K562 (cell line): ENCODE data around the gene SUPT7L. TPM values are rescaled to one million over a fixed set of nuclear protein-coding genes. Genes with fewer than 3 reads are reported as not detected.

Experiments used
- ATAC-seq: fragments of 200-7000 bp; cut with Tn5 transposase; 3 replicates; pipeline ENCODE4 v1.9.1; 2020; ENCODE audit warnings: moderate library complexity
- BruUV-seq: library from RNA; stranded (reverse); fragments of 400-500 nt; replicated peaks from 2 replicates; lab custom pipeline; 2021; lab: Mats Ljungman, UMichigan
- CTCF ChIA-PET: fragments of 300-600 bp; formaldehyde crosslinking; extraction: SDS; loops from one replicate; lab custom pipeline; 2021; ENCODE audit warnings: low intra/inter-chr PET ratio; lab: Yijun Ruan, JAX
- POLR2A ChIA-PET: fragments of 300-600, 350-650 bp; sonication (Branson Sonifier 250); formaldehyde crosslinking; extraction: SDS; loops from one replicate; lab custom pipeline; 2021; ENCODE audit warnings: antibody characterized with exemption, inconsistent platforms; lab: Yijun Ruan, JAX
- DNase-seq, 4 experiments: peaks; one replicate each; pipeline versions ENCODE4 v3.0.0 to v3.0.0-alpha.2; 2011 to 2018; ENCODE audit warnings: low spot score in 3 of 4, mixed read lengths in 3 of 4; ENCODE audit errors: extremely low read depth in 1 of 4
- FAIRE-seq: peaks from 2 replicates; lab custom pipeline; 2011; peaks lifted over from hg19 to GRCh38; lab: Jason Lieb, UNC
- H2AFZ ChIP-seq: 2 replicates; pipeline ENCODE4 v1.6.0; 2011; ENCODE audit warnings: low read depth, low read length, control low read depth, inconsistent platforms
- H3K27ac ChIP-seq: fragments of 200-600 bp; 3 replicates; pipeline ENCODE4 v1.8.0; 2011; ENCODE audit warnings: low read depth, mild to moderate bottlenecking, control low read depth, inconsistent platforms, low read length, moderate library complexity, mixed read lengths; ENCODE audit errors: extremely low read depth
- H3K27me3 ChIP-seq, 2 experiments: fragments of 300-600 bp in 1 of 2; 2 replicates in 1 of 2; 3 replicates in 1 of 2; pipeline versions ENCODE4 v1.6.0 to v1.8.0; 2011; ENCODE audit warnings: inconsistent platforms in 2 of 2, low read length in 2 of 2, mild to moderate bottlenecking in 1 of 2, mixed read lengths in 1 of 2, moderate library complexity in 1 of 2; ENCODE audit not compliant: control insufficient read depth in 2 of 2, insufficient read depth in 2 of 2
- H3K36me3 ChIP-seq: fragments of 300-600 bp; 3 replicates; pipeline ENCODE4 v1.8.0; 2011; ENCODE audit warnings: mild to moderate bottlenecking, low read length, inconsistent platforms; ENCODE audit not compliant: control insufficient read depth, insufficient read depth
- H3K4me1 ChIP-seq, 2 experiments: fragments of 200-600 bp in 1 of 2; replicated peaks in 1 of 2; 2 replicates in 1 of 2; 3 replicates in 1 of 2; pipeline versions ENCODE4 v1.5.1 to v1.8.0; 2011; ENCODE audit warnings: inconsistent platforms in 2 of 2, low read length in 2 of 2, mild to moderate bottlenecking in 1 of 2, mixed read lengths in 1 of 2, moderate library complexity in 1 of 2; ENCODE audit not compliant: control insufficient read depth in 2 of 2, insufficient read depth in 2 of 2
- H3K4me2 ChIP-seq: 2 replicates; pipeline ENCODE4 v1.6.1; 2011; ENCODE audit warnings: low read length, control low read depth, inconsistent platforms, mixed read lengths; ENCODE audit not compliant: insufficient read depth
- H3K4me3 ChIP-seq: fragments of 200-600 bp; sonication (generic), shearing (Covaris generic); 2 replicates; pipeline ENCODE4 v1.5.1; 2016; ENCODE audit warnings: control low read depth, inconsistent platforms
- H3K79me2 ChIP-seq: fragments of 200-600 bp; 3 replicates; pipeline ENCODE4 v1.8.0; 2011; ENCODE audit warnings: low read length, inconsistent platforms; ENCODE audit not compliant: control insufficient read depth, insufficient read depth
- H3K9ac ChIP-seq, 2 experiments: 2 replicates each; pipeline versions ENCODE4 v1.6.0 to v1.6.1; 2011; ENCODE audit warnings: low read depth in 2 of 2, low read length in 2 of 2, control low read depth in 1 of 2, inconsistent platforms in 1 of 2, mild to moderate bottlenecking in 1 of 2, mixed read lengths in 1 of 2; ENCODE audit not compliant: insufficient read depth in 1 of 2
- H3K9me1 ChIP-seq: one replicate; pipeline ENCODE4 v1.6.0; 2011; ENCODE audit warnings: inconsistent platforms, mild to moderate bottlenecking, low read length, moderate library complexity; ENCODE audit not compliant: control insufficient read depth, insufficient read depth
- H3K9me3 ChIP-seq: replicated peaks from 2 replicates; pipeline ENCODE4 v1.5.1; 2011; ENCODE audit warnings: low read depth, low read length, inconsistent platforms; ENCODE audit not compliant: control insufficient read depth, insufficient read depth
- H4K20me1 ChIP-seq: replicated peaks from 2 replicates; pipeline ENCODE4 v1.6.1; 2011; ENCODE audit warnings: low read length, inconsistent platforms, mixed read lengths; ENCODE audit not compliant: control insufficient read depth, insufficient read depth
- THAP12 ChIP-seq: fragments of 250-450 bp; sonication (Bioruptor Pico); IDR thresholded peaks from 2 replicates; pipeline ENCODE4 v1.9.0; 2021; ENCODE audit warnings: mild to moderate bottlenecking, inconsistent platforms
- ZNF134 ChIP-seq: fragments of 250-450 bp; sonication (Bioruptor Pico); conservative IDR thresholded peaks from 2 replicates; pipeline ENCODE4 v1.4.0; 2020
- ZNF445 ChIP-seq: fragments of 250-450 bp; sonication (Bioruptor Pico); IDR thresholded peaks from 2 replicates; pipeline ENCODE4 v1.4.0; 2020; ENCODE audit warnings: low read depth, mild to moderate bottlenecking, moderate library complexity
- WGBS: fragments of 100-300 bp; shearing (Covaris generic); methylation state at CpG from one replicate; pipeline ENCODE4 v1.1.6; 2016; ENCODE audit warnings: low coverage, mixed read lengths; ENCODE audit not compliant: insufficient coverage; ENCODE audit errors: missing lambda C conversion rate; 5-methylcytosine and 5-hydroxymethylcytosine counted together
- in situ Hi-C: fragments of 300-500 bp; cut with MboI; formaldehyde crosslinking; loops from 4 replicates; pipeline ENCODE4 v1.15.0; 2018; ENCODE audit warnings: inconsistent platforms, mixed read lengths
- intact Hi-C: fragments of 100-400 bp; cut with micrococcal nuclease; formaldehyde crosslinking; loops from 2 replicates; pipeline ENCODE4 v1.14.2; 2022
- polyA plus RNA-seq, 8 experiments: library from polyadenylated mRNA; depleted of rRNA in 4 of 8; stranded (reverse) in 5 of 8; unstranded in 3 of 8; fragments of >200 nt; fragmentation: Nextera tagmentation in 2 of 8; fragmentation: Illumina TruSeq in 1 of 8; extraction: Ambion mirVana in 2 of 8; extraction: Trizol in 1 of 8; gene quantifications; 2 replicates each; pipeline versions ENCODE4 v1.2.1 to v1.2.3, GENCODE V29; 2011 to 2014; ENCODE audit warnings: inconsistent platforms in 1 of 8, missing spikeins in 1 of 8
- total RNA-seq, 7 experiments: library from RNA; depleted of rRNA in 6 of 7; stranded (reverse); fragments of >200 nt in 6 of 7; fragmentation: Illumina TruSeq in 2 of 7; extraction: Trizol in 2 of 7; gene quantifications; 2 replicates each; pipeline versions ENCODE4 v1.2.1 to v1.2.3, GENCODE V29; 2011 to 2021; ENCODE audit warnings: low replicate concordance in 1 of 7

Gene SUPT7L
- total and polyA plus RNA-seq, 9 of the 15 experiments (the other 6 are each of a cell fraction or from before 2014, with no cell fraction given): 22.0 to 72.8 (median 40.2) TPM

- TF ChIP-seq THAP12 (CRISPR knock-in tag) (no peak), ZNF134 (no peak)
Measured at GRCh38 chr2:27615316-27615715, 48.1 kb downstream of the SUPT7L start (continued).

- Histone ChIP-seq H3K27me3 (no peaks in the 10 kb centered on the region), H3K4me1 (no peaks in the 10 kb centered on the region), H3K9ac (no peak overlapping the region), H3K27ac (no peak overlapping the region), H3K79me2 (peaks cover 2% of the 10 kb centered on the region; the same call in 2 of the 3 replicates), H2AFZ (no peak overlapping the region), H3K4me2 (no peak overlapping the region), H3K9me3 (no peaks in the 10 kb centered on the region), H3K9me1 (no peaks in the 10 kb centered on the region), H3K4me3 (no peak overlapping the region), H3K36me3 (peaks cover 81% of the 10 kb centered on the region), H4K20me1 (no peaks in the 10 kb centered on the region)
- ATAC-seq (no peak), DNase-seq (no peak), FAIRE-seq (no peak)
- POLR2A ChIA-PET: interaction anchor here (0.6 to 1.2 kb wide), 5 partner anchors 15 to 332 kb away, joined by 3 read pairs; partner anchors contain the start of genes CCDC121, GPN1 and TRIM54
- no peak for TF ChIP-seq ZNF445 (CRISPR knock-in tag)
- CTCF ChIA-PET: no interaction called here
- 89% methylated on average over 2 of the region's 2 CpGs for WGBS
- intact Hi-C loops: no loop called here
- in situ Hi-C loops: no loop called here
- no TSS peak for BruUV-seq
Measured at GRCh38 chr2:27613985-27614384, 49.4 kb downstream of the SUPT7L start.
